Esophagus muscularis mucosa (tissue), 4 donors: ENCODE data around the gene ERI3. TPM values are rescaled to one million over a fixed set of nuclear protein-coding genes. Genes with fewer than 3 reads are reported as not detected.

Experiments
- DNase-seq: peaks from one replicate; pipeline ENCODE4 v3.0.0-alpha.2; 2017; ENCODE audit errors: extremely low spot score
- H3K27ac ChIP-seq, 4 donors: fragments of 200-600 bp; sonication (generic); replicated peaks in 1 of 4; 1 replicate in 3 of 4; 2 replicates in 1 of 4; pipeline ENCODE4 v1.5.1; 2016 to 2019; ENCODE audit warnings: mild to moderate bottlenecking in 1 of 4
- H3K27me3 ChIP-seq, 4 donors: fragments of 200-600 bp; sonication (generic); one replicate each; pipeline versions ENCODE4 v1.5.1 to v1.6.0; 2016 to 2019
- H3K36me3 ChIP-seq, 4 donors: fragments of 200-600 bp; sonication (generic); one replicate each; pipeline ENCODE4 v1.5.1; 2016 to 2019
- H3K4me1 ChIP-seq, 4 donors: fragments of 200-600 bp; sonication (generic); one replicate each; pipeline ENCODE4 v1.5.1; 2016 to 2019
- H3K4me3 ChIP-seq, 4 donors: fragments of 200-600 bp; sonication (generic); 1 replicate in 2 of 4; 2 replicates in 2 of 4; pipeline ENCODE4 v1.5.1; 2016 to 2019; ENCODE audit warnings: mild to moderate bottlenecking in 4 of 4, moderate library complexity in 1 of 4
- H3K9me3 ChIP-seq, 4 donors: fragments of 200-600 bp; sonication (generic); 1 replicate in 3 of 4; 2 replicates in 1 of 4; pipeline ENCODE4 v1.5.1; 2016 to 2019
- EP300 ChIP-seq: sonication (generic); formaldehyde crosslinking; IDR thresholded peaks from one replicate; pipeline ENCODE4 v1.6.1; 2017; ENCODE audit warnings: antibody characterized with exemption
- POLR2A ChIP-seq: fragments of 450-650 bp; IDR thresholded peaks from one replicate; pipeline ENCODE4 v1.6.1; 2017; ENCODE audit warnings: antibody characterized with exemption, moderate library complexity, mild to moderate bottlenecking, low read depth
- POLR2AphosphoS5 ChIP-seq, 2 donors: sonication (generic); formaldehyde crosslinking; IDR thresholded peaks; one replicate each; pipeline ENCODE4 v1.6.1; 2017; ENCODE audit warnings: antibody characterized with exemption in 2 of 2
- WGBS: methylation state at CpG from one replicate; pipeline ENCODE4 v1.1.5; 2018; 5-methylcytosine and 5-hydroxymethylcytosine counted together
- intact Hi-C: fragments of 100-400 bp; cut with DNase I; formaldehyde crosslinking; loops from one replicate; pipeline ENCODE4 v1.15.1; 2023
- total RNA-seq, 4 donors: library from RNA; depleted of rRNA; stranded (reverse); fragments of >200 nt; gene quantifications; one replicate each; pipeline versions ENCODE4 v1.1.0 to v1.2.1, GENCODE V29; 2016
- TF ChIP-seq, protein P1 (sequence below), 3 experiments: fragments of 200-600 bp in 2 of 3; fragments of 450-650 bp in 1 of 3; sonication (generic) in 2 of 3; IDR thresholded peaks; one replicate each; pipeline ENCODE4 v1.5.1; 2017 to 2019; ENCODE audit warnings: antibody characterized with exemption in 3 of 3, mild to moderate bottlenecking in 2 of 3, moderate library complexity in 1 of 3

Gene ERI3
- total RNA-seq, 4 donors from 2014 or later: 40.4 to 56.6 (median 47.0) TPM

- DNase-seq: no peak
- Histone ChIP-seq H3K9me3 (no peaks in the 10 kb centered on the region), H3K36me3 (peaks cover 33 to 100% (median 75%) of the 10 kb centered on the region in 4 donors), H3K4me3 (no peak overlapping the region), H3K4me1 (no peaks in the 10 kb centered on the region), H3K27me3 (no peaks in the 10 kb centered on the region), H3K27ac (no peak overlapping the region)
- intact Hi-C loops: no loop called here
- TF ChIP-seq POLR2AphosphoS5 (IDR thresholded peaks at IDR 0.05): no peak
- no peak for TF ChIP-seq EP300
- TF ChIP-seq, protein P1, sequence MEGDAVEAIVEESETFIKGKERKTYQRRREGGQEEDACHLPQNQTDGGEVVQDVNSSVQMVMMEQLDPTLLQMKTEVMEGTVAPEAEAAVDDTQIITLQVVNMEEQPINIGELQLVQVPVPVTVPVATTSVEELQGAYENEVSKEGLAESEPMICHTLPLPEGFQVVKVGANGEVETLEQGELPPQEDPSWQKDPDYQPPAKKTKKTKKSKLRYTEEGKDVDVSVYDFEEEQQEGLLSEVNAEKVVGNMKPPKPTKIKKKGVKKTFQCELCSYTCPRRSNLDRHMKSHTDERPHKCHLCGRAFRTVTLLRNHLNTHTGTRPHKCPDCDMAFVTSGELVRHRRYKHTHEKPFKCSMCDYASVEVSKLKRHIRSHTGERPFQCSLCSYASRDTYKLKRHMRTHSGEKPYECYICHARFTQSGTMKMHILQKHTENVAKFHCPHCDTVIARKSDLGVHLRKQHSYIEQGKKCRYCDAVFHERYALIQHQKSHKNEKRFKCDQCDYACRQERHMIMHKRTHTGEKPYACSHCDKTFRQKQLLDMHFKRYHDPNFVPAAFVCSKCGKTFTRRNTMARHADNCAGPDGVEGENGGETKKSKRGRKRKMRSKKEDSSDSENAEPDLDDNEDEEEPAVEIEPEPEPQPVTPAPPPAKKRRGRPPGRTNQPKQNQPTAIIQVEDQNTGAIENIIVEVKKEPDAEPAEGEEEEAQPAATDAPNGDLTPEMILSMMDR (IDR thresholded peaks at IDR 0.05): no peak
- TF ChIP-seq POLR2A: no peak
- WGBS: 63% methylated on average over 3 of the region's 7 CpGs
Measured at GRCh38 chr1:44300852-44301251, 54.2 kb downstream of the ERI3 start.

GRCh38 chr1:44297695-44298400, 57.2 kb downstream of the ERI3 start:
- intact Hi-C loops: no loop called here
- Histone ChIP-seq H3K9me3 (no peaks in the 10 kb centered on the region), H3K4me1 (peaks cover 13 to 18% (median 16%) of the 10 kb centered on the region in 4 donors), H3K27ac (no peak overlapping the region), H3K4me3 (no peak overlapping the region), H3K36me3 (peaks cover 14 to 89% (median 62%) of the 10 kb centered on the region in 4 donors), H3K27me3 (no peaks in the 10 kb centered on the region)
- WGBS: 100% methylated on average over 2 of the region's 2 CpGs
- TF ChIP-seq POLR2A (no peak), EP300 (no peak), POLR2AphosphoS5 (IDR thresholded peaks at IDR 0.05) (no peak)
- TF ChIP-seq, protein P1 (IDR thresholded peaks at IDR 0.05): no peak
- DNase-seq: no peak

- Histone ChIP-seq H3K9me3 (no peaks in the 10 kb centered on the region), H3K27me3 (no peaks in the 10 kb centered on the region), H3K36me3 (peaks cover 12 to 89% (median 61%) of the 10 kb centered on the region in 4 donors), H3K4me1 (peaks cover 13 to 18% (median 16%) of the 10 kb centered on the region in 4 donors), H3K4me3 (no peak overlapping the region), H3K27ac (no peak overlapping the region)
- TF ChIP-seq EP300 (no peak), POLR2AphosphoS5 (IDR thresholded peaks at IDR 0.05) (no peak), POLR2A (no peak)
- TF ChIP-seq, protein P1 (IDR thresholded peaks at IDR 0.05): no peak
- DNase-seq: no peak
- WGBS: 68% methylated on average over 7 of the region's 7 CpGs
- intact Hi-C loops: no loop called here
Measured at GRCh38 chr1:44296806-44297205, 58.3 kb downstream of the ERI3 start.

- H3K36me3 ChIP-seq: peaks cover 12 to 88% (median 62%) of the 10 kb centered on the region in 4 donors
- 95% methylated on average over 6 of the region's 6 CpGs for WGBS
- intact Hi-C loops: no loop called here
Measured at GRCh38 chr1:44296086-44296485, 59.0 kb downstream of the ERI3 start.

More at GRCh38 chr1:44296086-44296485, 59.0 kb downstream of the ERI3 start:
- TF ChIP-seq POLR2AphosphoS5 (IDR thresholded peaks at IDR 0.05) (no peak), POLR2A (no peak), EP300 (no peak)
- TF ChIP-seq, protein P1 (IDR thresholded peaks at IDR 0.05): no peak
- H3K9me3 ChIP-seq: no peaks in the 10 kb centered on the region
- peaks cover 13 to 18% (median 16%) of the 10 kb centered on the region in 4 donors for H3K4me1 ChIP-seq
- no peak overlapping the region for H3K4me3 ChIP-seq
- H3K27me3 ChIP-seq: no peaks in the 10 kb centered on the region
- no peak overlapping the region for H3K27ac ChIP-seq
- DNase-seq: no peak
